Activated T-cell treated with anti-CD3 and anti-CD28 coated beads, Interleukin-2, amount 50 U/mL, for 4 hours (primary cell): ENCODE measurements around the gene C20orf96. TPM values are rescaled to one million over a fixed set of nuclear protein-coding genes. Genes with fewer than 3 reads are reported as not detected.

ENCODE experiments used
- ATAC-seq, 2 donors: fragments of 200-7000 bp; cut with Tn5 transposase; one replicate each; pipeline ENCODE4 v1.10.0; 2021
- DNase-seq: peaks from one replicate; pipeline ENCODE4 v3.0.0-alpha.2; 2020
- H3K27me3 Mint-ChIP-seq: one replicate; pipeline ENCODE4 v1.8.0; 2021; ENCODE audit warnings: low read depth, mixed read lengths
- H3K36me3 Mint-ChIP-seq: one replicate; pipeline ENCODE4 v1.8.0; 2022; ENCODE audit warnings: mixed read lengths; ENCODE audit not compliant: insufficient read depth
- H3K4me1 Mint-ChIP-seq: one replicate; pipeline ENCODE4 v1.8.0; 2021; ENCODE audit warnings: low read depth, mixed read lengths
- H3K4me3 Mint-ChIP-seq: one replicate; pipeline ENCODE4 v1.8.0; 2021; ENCODE audit warnings: mild to moderate bottlenecking, moderate library complexity, mixed read lengths
- H3K9me3 Mint-ChIP-seq: one replicate; pipeline ENCODE4 v1.8.0; 2021; ENCODE audit warnings: mixed read lengths
- total RNA-seq, 3 donors: library from RNA; stranded (reverse); gene quantifications; one replicate each; pipeline ENCODE4 v1.2.1, GENCODE V29; 2021

Gene C20orf96
- total RNA-seq, 3 donors from 2014 or later: 2.1 to 3.2 (median 3.0) TPM

- H3K4me3 Mint-ChIP-seq: peak overlapping the region; percentile 96
- DNase-seq (no peak), ATAC-seq (no peak)
- H3K27me3 Mint-ChIP-seq: no peaks in the 10 kb centered on the region
- H3K36me3 Mint-ChIP-seq: peaks cover 22% of the 10 kb centered on the region
- peaks cover 42% of the 10 kb centered on the region for H3K4me1 Mint-ChIP-seq
- no peaks in the 10 kb centered on the region for H3K9me3 Mint-ChIP-seq
Observed at GRCh38 chr20:300345-300990, 9.9 kb upstream of the C20orf96 start.

GRCh38 chr20:298776-299391, 8.3 kb upstream of the C20orf96 start:
- H3K4me3 Mint-ChIP-seq: peak overlapping the region; percentile 96
- ATAC-seq: no peak
- H3K9me3 Mint-ChIP-seq: no peaks in the 10 kb centered on the region
- H3K36me3 Mint-ChIP-seq: peaks cover 22% of the 10 kb centered on the region
- H3K4me1 Mint-ChIP-seq: peaks cover 42% of the 10 kb centered on the region
- no peak for DNase-seq
- no peaks in the 10 kb centered on the region for H3K27me3 Mint-ChIP-seq

- Mint-ChIP-seq H3K36me3 (peaks cover 22% of the 10 kb centered on the region), H3K4me3 (peak overlapping the region; percentile 96), H3K9me3 (no peaks in the 10 kb centered on the region), H3K4me1 (peaks cover 42% of the 10 kb centered on the region), H3K27me3 (no peaks in the 10 kb centered on the region)
- ATAC-seq (peak; percentile 22 to 27), DNase-seq (no peak)
Observed at GRCh38 chr20:297925-298775, 7.6 kb upstream of the C20orf96 start.

- Mint-ChIP-seq H3K4me3 (peak within 1 kb of the TSS; percentile 98), H3K9me3 (no peaks in the 10 kb centered on the region), H3K27me3 (no peaks in the 10 kb centered on the region), H3K36me3 (peaks cover 22% of the 10 kb centered on the region), H3K4me1 (peaks cover 40% of the 10 kb centered on the region)
- ATAC-seq (peak; percentile 81 to 86), DNase-seq (peak; percentile 77)
Observed at GRCh38 chr20:297098-297924, 6.8 kb upstream of the C20orf96 start, which contains the start of gene ZCCHC3. Gene ZCCHC3 (plus strand): TSS chr20:297570. CDS start chr20:297587, 17 bp downstream.

GRCh38 chr20:295804-296203, 5.3 kb upstream of the C20orf96 start:
- no peak for ATAC-seq
- peak overlapping the region; percentile 98 for H3K4me3 Mint-ChIP-seq
- no peaks in the 10 kb centered on the region for H3K27me3 Mint-ChIP-seq

GRCh38 chr20:294602-295001, 4.1 kb upstream of the C20orf96 start:
- ATAC-seq: no peak
- H3K27me3 Mint-ChIP-seq: no peaks in the 10 kb centered on the region
- DNase-seq: no peak
- peaks cover 23% of the 10 kb centered on the region for H3K4me1 Mint-ChIP-seq
- no peaks in the 10 kb centered on the region for H3K9me3 Mint-ChIP-seq
- peaks cover 13% of the 10 kb centered on the region for H3K36me3 Mint-ChIP-seq
- H3K4me3 Mint-ChIP-seq: no peak overlapping the region

More at GRCh38 chr20:295804-296203, 5.3 kb upstream of the C20orf96 start:
- H3K9me3 Mint-ChIP-seq: no peaks in the 10 kb centered on the region
- peaks cover 29% of the 10 kb centered on the region for H3K4me1 Mint-ChIP-seq
- H3K36me3 Mint-ChIP-seq: peaks cover 17% of the 10 kb centered on the region
- DNase-seq: no peak

- DNase-seq (no peak), ATAC-seq (peak in 1 of 2 donors; percentile 6)
- H3K36me3 Mint-ChIP-seq: no peaks in the 10 kb centered on the region
- no peak overlapping the region for H3K4me3 Mint-ChIP-seq
- H3K4me1 Mint-ChIP-seq: peaks cover 5% of the 10 kb centered on the region
- no peaks in the 10 kb centered on the region for H3K27me3 Mint-ChIP-seq
- no peaks in the 10 kb centered on the region for H3K9me3 Mint-ChIP-seq
Observed at GRCh38 chr20:289693-290083, 862 bp downstream of the C20orf96 start.

- DNase-seq: no peak
- H3K36me3 Mint-ChIP-seq: no peaks in the 10 kb centered on the region
- peaks cover 5% of the 10 kb centered on the region for H3K4me1 Mint-ChIP-seq
- ATAC-seq: no peak
- no peak overlapping the region for H3K4me3 Mint-ChIP-seq
- H3K9me3 Mint-ChIP-seq: no peaks in the 10 kb centered on the region
- no peaks in the 10 kb centered on the region for H3K27me3 Mint-ChIP-seq
Observed at GRCh38 chr20:288956-289692, 1.4 kb downstream of the C20orf96 start.

- ATAC-seq: no peak
- Mint-ChIP-seq H3K36me3 (no peaks in the 10 kb centered on the region), H3K9me3 (no peaks in the 10 kb centered on the region), H3K4me3 (no peak overlapping the region), H3K27me3 (no peaks in the 10 kb centered on the region), H3K4me1 (peaks cover 5% of the 10 kb centered on the region)
- DNase-seq: no peak
Observed at GRCh38 chr20:286508-286907, 4.0 kb downstream of the C20orf96 start.

- H3K9me3 Mint-ChIP-seq: no peaks in the 10 kb centered on the region
- H3K4me3 Mint-ChIP-seq: no peak overlapping the region
Observed at GRCh38 chr20:284172-284571, 6.4 kb downstream of the C20orf96 start.

GRCh38 chr20:278607-279571, 11.7 kb downstream of the C20orf96 start:
- Mint-ChIP-seq H3K36me3 (no peaks in the 10 kb centered on the region), H3K4me3 (no peak overlapping the region), H3K27me3 (no peaks in the 10 kb centered on the region), H3K9me3 (no peaks in the 10 kb centered on the region), H3K4me1 (no peaks in the 10 kb centered on the region)
- ATAC-seq: peak in 1 of 2 donors; percentile 28
- no peak for DNase-seq

More at GRCh38 chr20:284172-284571, 6.4 kb downstream of the C20orf96 start:
- no peaks in the 10 kb centered on the region for H3K27me3 Mint-ChIP-seq
- DNase-seq (no peak), ATAC-seq (no peak)
- H3K36me3 Mint-ChIP-seq: no peaks in the 10 kb centered on the region
- H3K4me1 Mint-ChIP-seq: no peaks in the 10 kb centered on the region

GRCh38 chr20:278181-278580, 12.4 kb downstream of the C20orf96 start:
- H3K36me3 Mint-ChIP-seq: no peaks in the 10 kb centered on the region
- ATAC-seq (no peak), DNase-seq (no peak)
- H3K9me3 Mint-ChIP-seq: no peaks in the 10 kb centered on the region
- H3K4me3 Mint-ChIP-seq: no peak overlapping the region
- no peaks in the 10 kb centered on the region for H3K4me1 Mint-ChIP-seq
- no peaks in the 10 kb centered on the region for H3K27me3 Mint-ChIP-seq

GRCh38 chr20:277496-277781, 13.1 kb downstream of the C20orf96 start:
- ATAC-seq: no peak
- Mint-ChIP-seq H3K4me1 (no peaks in the 10 kb centered on the region), H3K9me3 (no peaks in the 10 kb centered on the region), H3K4me3 (no peak overlapping the region), H3K36me3 (no peaks in the 10 kb centered on the region), H3K27me3 (no peaks in the 10 kb centered on the region)
- no peak for DNase-seq
